A172 (cell line): ENCODE data around the gene PANK1. TPM values are rescaled to one million over a fixed set of nuclear protein-coding genes. Genes with fewer than 3 reads are reported as not detected.
A peak's percentile ranks its signal among the peaks of the same experiment; 100 is the strongest.

Source experiments
- DNase-seq: peaks from one replicate; pipeline ENCODE4 v3.0.0-alpha.2; 2015; ENCODE audit warnings: low spot score
- total RNA-seq: library from RNA; depleted of rRNA; stranded (reverse); fragments of >200 nt; shearing (Covaris generic); gene quantifications from 2 replicates; pipeline ENCODE4 v1.2.3, GENCODE V29; 2014

The PANK1 gene
- total RNA-seq, 1 experiment from 2014 or later = 5.3 TPM

GRCh38 chr10:89651916-89652573 lies 7.0 kb upstream of the PANK1 start:
- DNase-seq = no peak

- DNase-seq = no peak
These were observed 6.3 kb upstream of the PANK1 start for GRCh38 chr10:89651205-89651915.

- no peak for DNase-seq
These were observed 4.0 kb upstream of the PANK1 start for GRCh38 chr10:89649051-89649450.

DNA sequence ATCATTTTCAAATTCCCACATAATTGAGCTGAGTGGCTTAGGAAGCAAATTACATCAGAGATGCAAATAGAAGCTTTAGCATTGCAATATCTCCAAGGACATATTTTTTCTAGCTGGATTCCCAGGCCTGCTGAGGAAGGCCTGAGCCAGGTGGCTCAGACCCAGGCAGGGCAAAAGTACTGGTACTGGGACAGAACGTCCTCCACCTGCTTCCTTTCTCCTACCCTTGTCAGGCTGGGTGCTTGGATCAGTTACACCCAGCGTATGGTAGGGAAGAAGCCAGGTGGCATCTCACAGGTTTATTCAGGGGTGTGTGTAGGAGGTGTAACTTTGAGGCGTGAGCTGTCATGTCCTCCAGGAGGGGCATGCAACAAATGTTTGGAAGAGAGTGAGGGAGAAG lies 3.0 kb upstream of the PANK1 start:
- DNase-seq = no peak

GRCh38 chr10:89646889-89647657 lies 2.0 kb upstream of the PANK1 start:
- no peak for DNase-seq

- DNase-seq = no peak
These were observed 715 bp upstream of the PANK1 start for GRCh38 chr10:89645742-89646172.

DNA sequence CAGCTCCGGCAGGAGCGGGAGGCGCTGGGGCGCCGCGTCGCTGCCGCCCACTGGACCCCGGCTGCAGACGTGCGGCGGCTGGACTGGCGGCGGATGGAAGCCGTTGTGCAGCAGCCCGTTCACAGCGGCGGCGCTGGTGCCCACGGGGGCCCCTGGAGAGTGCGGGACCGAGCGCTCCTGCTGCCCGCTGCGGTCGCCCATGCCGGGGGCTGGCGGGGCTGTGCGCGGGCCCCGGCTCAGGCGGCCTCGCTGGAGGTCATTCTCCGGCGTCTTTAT lies 413 bp downstream of the PANK1 start:
- DNase-seq = no peak

DNA sequence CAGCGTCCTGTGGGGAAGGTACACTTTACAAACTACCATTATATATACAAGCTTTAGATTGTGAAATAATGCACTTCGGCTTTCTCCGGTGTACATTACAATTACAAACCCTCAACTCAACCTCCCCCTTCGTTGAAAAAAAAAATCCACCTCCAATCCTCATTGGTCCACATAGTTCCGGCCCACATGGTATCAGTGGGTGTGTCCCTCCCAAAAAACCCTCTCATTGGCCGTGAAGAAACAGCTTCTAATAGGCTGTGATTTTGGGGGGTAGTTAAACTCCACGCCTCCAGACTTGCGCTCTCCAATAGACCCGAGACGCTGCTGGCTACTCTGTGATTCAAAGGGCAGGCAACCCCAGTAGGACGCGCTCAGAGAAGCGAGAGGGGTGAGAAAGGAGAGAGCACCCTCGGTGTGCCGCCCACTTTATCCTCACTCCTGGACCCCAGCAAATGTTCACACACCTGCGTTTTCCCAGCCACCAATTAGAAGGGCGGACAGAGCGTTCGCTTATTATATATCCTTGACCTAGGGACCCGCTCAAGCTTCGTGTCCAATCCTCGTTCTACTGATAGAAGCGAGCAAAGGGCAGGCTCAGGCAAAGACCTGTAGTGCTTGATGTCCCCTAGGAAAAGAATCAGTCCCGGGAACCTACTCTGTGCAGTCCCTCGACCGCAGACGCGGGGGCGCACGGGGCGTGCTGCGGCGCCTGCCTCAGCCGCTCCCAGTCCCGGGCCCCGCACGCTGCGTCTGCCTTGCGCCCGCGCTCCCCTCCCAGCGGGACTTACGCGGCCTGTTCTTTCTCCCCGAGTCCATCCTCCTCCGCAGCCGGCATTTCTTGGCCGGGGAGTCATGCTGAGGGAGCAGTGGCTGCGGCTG lies 991 bp downstream of the PANK1 start:
- peak; percentile 97 for DNase-seq

DNA sequence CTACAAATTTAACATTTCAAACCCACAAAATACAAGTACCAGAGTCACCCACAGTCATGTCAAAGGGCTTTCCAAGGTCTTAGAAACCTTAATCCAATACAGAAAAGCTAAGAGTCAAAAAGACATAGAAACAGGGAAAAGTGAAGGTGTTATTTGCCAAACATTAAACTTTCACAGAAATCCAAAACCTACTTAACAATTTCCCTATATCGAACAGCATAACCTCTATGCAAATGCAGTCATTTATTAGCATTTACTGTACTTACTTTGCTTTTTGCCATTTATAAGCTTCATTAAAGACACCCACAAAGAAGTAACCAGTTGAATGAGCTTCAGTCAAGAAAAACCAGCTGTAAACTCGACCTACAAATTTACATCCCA lies 1.6 kb downstream of the PANK1 start:
- no peak for DNase-seq

GRCh38 chr10:89642193-89642592 lies 2.8 kb downstream of the PANK1 start:
- DNase-seq = no peak

GRCh38 chr10:89640241-89640640 lies 4.8 kb downstream of the PANK1 start:
- no peak for DNase-seq

DNA sequence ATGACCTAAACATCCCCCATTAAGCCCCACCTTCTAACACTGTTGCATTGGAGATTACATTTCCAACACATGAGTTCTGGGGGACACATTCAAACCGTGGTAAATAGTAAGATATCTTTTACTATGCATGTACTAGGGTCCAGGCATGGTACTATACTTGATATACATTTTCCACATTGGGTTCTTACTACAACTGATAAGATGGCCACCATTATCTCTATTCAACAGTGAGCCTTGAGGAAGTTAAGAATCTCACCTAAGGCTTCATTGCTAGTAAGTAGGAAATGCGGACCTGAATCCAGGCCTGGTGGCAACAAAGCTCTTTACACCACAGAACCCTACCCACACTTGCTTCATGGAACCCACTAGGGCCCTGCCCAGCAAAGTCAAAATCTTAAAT lies 5.7 kb downstream of the PANK1 start:
- DNase-seq = no peak

GRCh38 chr10:89637113-89637512 lies 7.9 kb downstream of the PANK1 start:
- no peak for DNase-seq

- no peak for DNase-seq
These were observed 10.4 kb downstream of the PANK1 start for GRCh38 chr10:89634637-89635036.

DNA sequence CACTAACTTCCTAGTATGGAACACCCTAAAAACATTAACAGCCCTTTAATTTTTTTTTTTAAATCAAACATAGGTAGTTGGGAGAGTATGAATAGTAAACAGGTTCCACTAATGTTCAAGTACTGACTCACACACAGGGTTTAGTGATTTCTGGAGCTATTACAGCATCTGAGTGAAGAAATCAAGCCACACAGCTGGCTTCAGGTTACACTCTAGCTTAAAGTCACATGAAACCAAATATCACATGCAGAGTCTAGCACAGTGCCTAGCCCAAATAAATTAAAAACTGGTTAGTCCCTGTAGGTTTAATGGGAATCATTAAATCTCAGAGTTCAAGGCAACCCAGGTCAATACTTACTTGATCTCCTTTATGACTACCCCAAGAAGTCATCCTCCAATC lies 11.6 kb downstream of the PANK1 start:
- DNase-seq = no peak

- DNase-seq = no peak
These were observed 12.2 kb downstream of the PANK1 start for GRCh38 chr10:89632824-89633223.

DNA sequence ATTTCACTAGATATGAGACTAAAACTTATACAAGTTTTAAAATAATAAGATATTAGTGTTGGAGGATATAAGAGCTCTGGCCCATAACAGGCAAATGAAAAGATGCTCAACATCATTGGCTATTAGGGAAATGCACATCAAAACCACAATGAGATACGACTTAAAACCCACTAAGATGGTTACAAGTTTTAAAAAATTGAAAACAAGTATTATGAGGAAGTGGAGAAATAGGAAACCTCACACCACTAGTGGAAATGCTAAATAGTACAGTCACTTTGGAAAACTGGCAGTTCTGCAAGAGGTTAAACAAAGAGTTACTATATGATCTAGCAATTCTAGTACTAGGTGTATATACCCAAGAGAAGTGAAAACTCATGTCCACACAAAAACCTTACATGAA lies 17.2 kb downstream of the PANK1 start:
- no peak for DNase-seq

- DNase-seq = peak; percentile 28
These were observed 19.8 kb downstream of the PANK1 start for GRCh38 chr10:89625041-89625765.

- no peak for DNase-seq
These were observed 21.0 kb downstream of the PANK1 start for GRCh38 chr10:89624020-89624419.

- no peak for DNase-seq
These were observed 22.9 kb downstream of the PANK1 start for GRCh38 chr10:89622151-89622550.

DNA sequence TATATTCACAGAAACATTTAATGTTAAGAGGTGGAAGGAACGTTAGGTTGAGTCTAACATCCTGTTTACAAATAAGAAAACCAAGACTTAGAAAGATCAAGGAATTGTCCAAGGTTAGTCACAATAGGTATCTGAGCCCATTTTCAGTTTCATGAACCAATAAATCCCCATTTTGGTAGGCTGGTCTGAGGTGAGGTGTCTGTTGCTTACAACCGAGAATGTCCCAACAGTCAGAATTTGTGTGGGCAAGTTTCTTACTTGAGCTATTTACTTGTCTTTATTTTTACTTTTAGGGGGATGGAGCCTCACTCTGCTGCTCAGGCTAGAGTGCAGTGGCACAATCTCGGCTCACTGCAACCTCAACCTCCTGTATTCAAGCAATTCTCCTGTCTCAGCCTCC lies 23.6 kb downstream of the PANK1 start:
- DNase-seq = no peak
